Activated CD8-positive, alpha-beta T cell treated with anti-CD3 and anti-CD28 coated beads for 36 hours (primary cell): Measurements from ENCODE around the gene PGC. TPM values are rescaled to one million over a fixed set of nuclear protein-coding genes. Genes with fewer than 3 reads are reported as not detected.

Source experiments
- ATAC-seq: fragments of 200-7000 bp; cut with Tn5 transposase; one replicate; pipeline ENCODE4 v1.10.0; 2021; ENCODE audit warnings: mild to moderate bottlenecking, moderate library complexity
- CTCF ChIA-PET: fragments of 350-600 bp; sonication (Branson Sonifier 250); formaldehyde crosslinking; loops from one replicate; lab custom pipeline; 2021; ENCODE audit warnings: antibody characterized with exemption; lab: Charles Lee
- POLR2A ChIA-PET: fragments of 350-600 bp; sonication (Branson Sonifier 250); formaldehyde crosslinking; loops from one replicate; lab custom pipeline; 2021; ENCODE audit warnings: antibody characterized with exemption; lab: Charles Lee
- DNase-seq: peaks from one replicate; pipeline ENCODE4 v3.0.0-alpha.2; 2020
- H3K27ac Mint-ChIP-seq: one replicate; pipeline ENCODE4 v1.8.0; 2021; ENCODE audit warnings: mild to moderate bottlenecking, mixed read lengths
- H3K27me3 Mint-ChIP-seq: one replicate; pipeline ENCODE4 v1.8.0; 2021; ENCODE audit warnings: mixed read lengths
- H3K36me3 Mint-ChIP-seq: one replicate; pipeline ENCODE4 v1.8.0; 2021; ENCODE audit warnings: low read depth, mixed read lengths
- H3K4me1 Mint-ChIP-seq: one replicate; pipeline ENCODE4 v1.8.0; 2021; ENCODE audit warnings: low read depth, mixed read lengths
- H3K4me3 Mint-ChIP-seq: one replicate; pipeline ENCODE4 v1.8.0; 2021; ENCODE audit warnings: mild to moderate bottlenecking, moderate library complexity, mixed read lengths
- H3K9me3 Mint-ChIP-seq: one replicate; pipeline ENCODE4 v1.8.0; 2021; ENCODE audit warnings: mixed read lengths
- CTCF ChIP-seq: fragments of 200-600 bp; IDR thresholded peaks from one replicate; pipeline ENCODE4 v1.8.0; 2022; ENCODE audit warnings: antibody characterized with exemption, mild to moderate bottlenecking
- intact Hi-C: fragments of 100-400 bp; cut with micrococcal nuclease; formaldehyde crosslinking; loops from one replicate; pipeline ENCODE4 v1.10.0; 2022
- total RNA-seq, 2 experiments: library from RNA; stranded (reverse); gene quantifications; one replicate each; pipeline ENCODE4 v1.2.3, GENCODE V29; 2021

The PGC gene
- total RNA-seq, 2 experiments from 2014 or later = not detected

- no peaks in the 10 kb centered on the region for H3K9me3 Mint-ChIP-seq
- ChIA-PET POLR2A (interaction anchor here (3.2 kb wide), 1 partner anchor 10 kb away, joined by 12 read pairs; the partner anchor contains the start of gene TOMM6), CTCF (interaction anchor here (0.7 to 4.5 kb wide), 7 partner anchors 9 to 770 kb away, joined by 3 to 26 read pairs (median 4); partner anchors contain the start of genes BYSL, MED20 and TOMM6)
- no peak overlapping the region for H3K27ac Mint-ChIP-seq
- intact Hi-C loops = no loop called here
- peaks cover 6% of the 10 kb centered on the region for H3K27me3 Mint-ChIP-seq
- no peak for TF ChIP-seq CTCF
- peaks cover 4% of the 10 kb centered on the region for H3K36me3 Mint-ChIP-seq
- peak overlapping the region; percentile 88 for H3K4me3 Mint-ChIP-seq
- H3K4me1 Mint-ChIP-seq = peaks cover 17% of the 10 kb centered on the region
- no peak for DNase-seq
- ATAC-seq = no peak
These were observed 30.5 kb upstream of the PGC start for GRCh38 chr6:41777551-41778285.

GRCh38 chr6:41775293-41775882 is 28.2 kb upstream of the PGC start:
- ATAC-seq (no peak), DNase-seq (no peak)
- no peak overlapping the region for H3K4me3 Mint-ChIP-seq
- no peaks in the 10 kb centered on the region for H3K27me3 Mint-ChIP-seq
- no peaks in the 10 kb centered on the region for H3K9me3 Mint-ChIP-seq
- ChIA-PET POLR2A (interaction anchor here (0.6 kb wide), 1 partner anchor 126 kb away, joined by 3 read pairs; no protein-coding TSS in a partner anchor), CTCF (interaction anchor here (0.6 to 4.5 kb wide), 13 partner anchors 9 to 269 kb away, joined by 3 to 26 read pairs (median 5); partner anchors contain the start of gene TOMM6)
- H3K27ac Mint-ChIP-seq = no peak overlapping the region
- TF ChIP-seq CTCF = no peak
- peaks cover 6% of the 10 kb centered on the region for H3K36me3 Mint-ChIP-seq
- intact Hi-C loops = no loop called here
- peaks cover 12% of the 10 kb centered on the region for H3K4me1 Mint-ChIP-seq

GRCh38 chr6:41774841-41775240 is 27.6 kb upstream of the PGC start:
- Mint-ChIP-seq H3K36me3 (peaks cover 8% of the 10 kb centered on the region), H3K9me3 (no peaks in the 10 kb centered on the region), H3K27me3 (no peaks in the 10 kb centered on the region), H3K4me3 (no peak overlapping the region), H3K27ac (no peak overlapping the region), H3K4me1 (peaks cover 12% of the 10 kb centered on the region)
- intact Hi-C loops = no loop called here
- ATAC-seq (no peak), DNase-seq (no peak)
- TF ChIP-seq CTCF = no peak
- ChIA-PET CTCF (interaction anchor here (0.8 to 4.5 kb wide), 7 partner anchors 10 to 161 kb away, joined by 3 to 26 read pairs (median 5); partner anchors contain the start of gene TOMM6), POLR2A (no interaction called here)

GRCh38 chr6:41771058-41771983 is 24.1 kb upstream of the PGC start:
- CTCF ChIA-PET = interaction anchor here (1.3 kb wide), 1 partner anchor 10 kb away, joined by 3 read pairs; the partner anchor contains the start of gene PRICKLE4
- DNase-seq (no peak), ATAC-seq (no peak)
- no peaks in the 10 kb centered on the region for H3K9me3 Mint-ChIP-seq
- no peak for TF ChIP-seq CTCF
- POLR2A ChIA-PET = interaction anchor here (0.5 kb wide), 1 partner anchor 1123 kb away, joined by 3 read pairs; no protein-coding TSS in a partner anchor
- intact Hi-C loops = no loop called here
- H3K36me3 Mint-ChIP-seq = peaks cover 8% of the 10 kb centered on the region
- H3K4me1 Mint-ChIP-seq = peaks cover 10% of the 10 kb centered on the region
- no peak overlapping the region for H3K27ac Mint-ChIP-seq
- H3K4me3 Mint-ChIP-seq = no peak overlapping the region
- no peaks in the 10 kb centered on the region for H3K27me3 Mint-ChIP-seq
